ENCODE measurements around the gene FOXM1. TPM values are rescaled to one million over a fixed set of nuclear protein-coding genes. Genes with fewer than 3 reads are reported as not detected.

Gene FOXM1
- total RNA-seq, 4 donors from 2014 or later: 1.4 to 6.5 (median 2.9) TPM

GRCh38 chr12:2835691-2836403 lies 41.1 kb downstream of the FOXM1 start:
- TF ChIP-seq POLR2A (IDR thresholded peaks at IDR 0.05) (no peak), CTCF (IDR thresholded peaks at IDR 0.05) (no peak)
- 69% methylated on average over 4 of the region's 4 CpGs for WGBS, 2 donors
- intact Hi-C loops (cut with DNase I; ENCODE audit: low total_unique reads): no loop called here
- DNase-seq (ENCODE audit: low spot score in 2 of 2): no peak
- no peak overlapping the region for H3K4me3 ChIP-seq (ENCODE audit: low read depth, poor library complexity, severe bottlenecking)

GRCh38 chr12:2834581-2835491 lies 42.1 kb downstream of the FOXM1 start, which contains the start of gene NRIP2:
NRIP2 (minus strand) TSS chr12:2835035; CDS start chr12:2834983, 52 bp downstream.
- no peak for DNase-seq (ENCODE audit: low spot score in 2 of 2)
- intact Hi-C loops (cut with DNase I; ENCODE audit: low total_unique reads): no loop called here
- TF ChIP-seq CTCF (IDR thresholded peaks at IDR 0.05) (no peak), POLR2A (IDR thresholded peaks at IDR 0.05) (no peak)
- no peak within 1 kb of the TSS for H3K4me3 ChIP-seq (ENCODE audit: low read depth, poor library complexity, severe bottlenecking)
- 20 to 24% methylated on average over 31 to 32 of the region's 32 CpGs for WGBS, 2 donors

DNA sequence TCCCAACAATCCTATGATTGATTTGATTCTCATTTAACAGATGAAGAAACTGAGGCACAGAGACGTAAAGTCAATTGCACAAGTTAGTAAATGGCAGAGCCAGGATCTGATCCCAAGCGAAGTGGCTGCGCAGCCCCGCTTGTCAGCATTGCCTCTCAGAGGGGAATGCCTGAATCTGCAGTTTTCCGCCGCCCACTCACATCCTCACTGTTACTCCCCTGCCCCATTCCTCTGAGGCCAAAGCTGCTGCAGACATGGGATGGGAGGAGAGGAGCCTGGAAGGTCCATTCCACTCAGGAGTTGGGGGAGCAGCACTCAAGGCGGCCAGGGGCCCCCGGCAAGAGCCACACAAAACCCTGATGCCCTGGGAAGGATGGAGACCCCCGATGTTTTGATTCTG lies 43.2 kb downstream of the FOXM1 start:
- 58 to 78% methylated on average over 9 of the region's 9 CpGs for WGBS, 2 donors
- H3K4me3 ChIP-seq (ENCODE audit: low read depth, poor library complexity, severe bottlenecking): no peak overlapping the region
- no peak for TF ChIP-seq POLR2A (IDR thresholded peaks at IDR 0.05)
- no peak for TF ChIP-seq CTCF (IDR thresholded peaks at IDR 0.05)
- intact Hi-C loops (cut with DNase I; ENCODE audit: low total_unique reads): no loop called here
- no peak for DNase-seq (ENCODE audit: low spot score in 2 of 2)

- H3K4me3 ChIP-seq (ENCODE audit: low read depth, poor library complexity, severe bottlenecking): no peak overlapping the region
- TF ChIP-seq POLR2A (IDR thresholded peaks at IDR 0.05) (no peak), CTCF (IDR thresholded peaks at IDR 0.05) (no peak)
- no peak for DNase-seq (ENCODE audit: low spot score in 2 of 2)
- WGBS, 2 donors: 36 to 43% methylated on average over 5 of the region's 5 CpGs
- intact Hi-C loops (cut with DNase I; ENCODE audit: low total_unique reads): no loop called here
Measured at GRCh38 chr12:2833327-2833726, 43.6 kb downstream of the FOXM1 start.

DNA sequence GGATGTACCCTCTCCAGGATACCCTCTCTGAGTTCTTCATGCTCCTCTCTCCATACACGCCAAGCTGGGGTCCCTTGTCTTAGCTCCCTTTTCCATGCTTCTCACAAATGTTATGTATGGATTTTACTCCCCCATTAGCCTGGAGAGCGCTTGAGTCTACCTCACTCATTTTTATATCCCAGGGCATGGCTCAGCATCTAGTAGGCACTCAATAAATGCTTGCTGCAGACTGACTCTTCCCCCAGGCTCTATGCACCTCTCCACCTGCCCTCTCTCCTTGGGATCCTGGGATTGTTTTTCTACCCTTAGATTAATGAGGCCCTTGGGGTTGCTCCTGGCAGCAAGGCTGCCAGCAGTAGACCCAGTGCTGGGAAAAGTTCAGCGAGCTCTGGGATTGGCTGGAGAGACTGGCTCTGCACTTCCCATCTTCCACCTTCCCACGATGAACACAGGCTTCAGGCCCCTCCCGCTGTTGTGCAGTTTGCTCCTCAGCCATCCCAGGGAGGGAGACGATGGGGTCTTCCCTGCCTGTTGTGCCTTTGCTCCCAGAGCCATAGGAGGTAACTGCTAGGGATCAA lies 44.3 kb downstream of the FOXM1 start:
- no peak overlapping the region for H3K4me3 ChIP-seq (ENCODE audit: low read depth, poor library complexity, severe bottlenecking)
- WGBS, 2 donors: 63 to 71% methylated on average over 6 of the region's 6 CpGs
- no peak for DNase-seq (ENCODE audit: low spot score in 2 of 2)
- TF ChIP-seq CTCF (IDR thresholded peaks at IDR 0.05) (no peak), POLR2A (IDR thresholded peaks at IDR 0.05) (no peak)
- intact Hi-C loops (cut with DNase I; ENCODE audit: low total_unique reads): no loop called here
